ENCODE measurements around the gene FBXO2.

- TF ChIP-seq POLR2A (IDR thresholded peaks at IDR 0.05; ENCODE audit: low read depth, low read length), result no peak
- no peak for TF ChIP-seq TAF1 (IDR thresholded peaks at IDR 0.05; ENCODE audit: borderline replicate concordance, low read depth, low read length)
- no peak for TF ChIP-seq POLR2AphosphoS5 (IDR thresholded peaks at IDR 0.05; ENCODE audit: low read depth, low read length)
These were observed 41.6 kb upstream of the FBXO2 start for GRCh38 chr1:11695861-11696260.
